Measurements from ENCODE around the gene SMARCE1.
A peak's percentile ranks its signal among the peaks of the same experiment; 100 is the strongest.

SMARCE1 gene

GRCh38 chr17:40611840-40612474 lies 35.7 kb downstream of the SMARCE1 start:
- no peak overlapping the region for H3K4me3 Mint-ChIP-seq
- H3K4me1 Mint-ChIP-seq (ENCODE audit: low read depth), result peaks cover 25% of the 10 kb centered on the region
- intact Hi-C loops (cut with micrococcal nuclease), result no loop called here
- H3K27ac Mint-ChIP-seq, result no peak overlapping the region
- H3K36me3 Mint-ChIP-seq (ENCODE audit: low read depth), result no peaks in the 10 kb centered on the region
- H3K9me3 Mint-ChIP-seq, result no peaks in the 10 kb centered on the region
- peaks cover 30% of the 10 kb centered on the region for H3K27me3 Mint-ChIP-seq

DNA sequence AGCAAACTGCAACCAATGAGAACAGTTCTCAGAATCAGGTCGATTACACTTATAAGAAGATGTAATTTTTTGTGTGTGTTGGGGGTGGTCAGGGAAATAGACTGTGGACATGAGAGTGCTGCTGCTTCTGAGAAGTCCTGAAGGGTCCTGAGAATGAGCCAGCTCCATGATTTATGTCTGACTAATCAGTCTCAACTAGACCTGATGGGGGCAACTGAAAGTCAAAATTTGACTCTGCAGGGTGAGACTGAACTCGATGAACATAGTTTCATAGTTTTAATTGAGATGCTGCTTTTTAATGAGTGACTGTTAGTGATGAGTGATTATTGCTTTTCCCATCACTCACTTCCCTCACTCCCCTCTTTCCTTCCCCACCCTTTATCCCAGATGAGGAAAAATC lies 37.3 kb downstream of the SMARCE1 start:
- no peak overlapping the region for H3K27ac Mint-ChIP-seq
- peaks cover 9% of the 10 kb centered on the region for H3K4me1 Mint-ChIP-seq (ENCODE audit: low read depth)
- H3K9me3 Mint-ChIP-seq, result no peaks in the 10 kb centered on the region
- peaks cover 26% of the 10 kb centered on the region for H3K27me3 Mint-ChIP-seq
- no peak overlapping the region for H3K4me3 Mint-ChIP-seq
- no peaks in the 10 kb centered on the region for H3K36me3 Mint-ChIP-seq (ENCODE audit: low read depth)
- intact Hi-C loops (cut with micrococcal nuclease), result no loop called here

GRCh38 chr17:40608061-40608581 lies 39.5 kb downstream of the SMARCE1 start:
- H3K27me3 Mint-ChIP-seq, result peaks cover 18% of the 10 kb centered on the region
- no peak overlapping the region for H3K27ac Mint-ChIP-seq
- H3K9me3 Mint-ChIP-seq, result no peaks in the 10 kb centered on the region
- H3K4me3 Mint-ChIP-seq, result no peak overlapping the region
- intact Hi-C loops (cut with micrococcal nuclease), result no loop called here
- no peaks in the 10 kb centered on the region for H3K36me3 Mint-ChIP-seq (ENCODE audit: low read depth)
- no peaks in the 10 kb centered on the region for H3K4me1 Mint-ChIP-seq (ENCODE audit: low read depth)

DNA sequence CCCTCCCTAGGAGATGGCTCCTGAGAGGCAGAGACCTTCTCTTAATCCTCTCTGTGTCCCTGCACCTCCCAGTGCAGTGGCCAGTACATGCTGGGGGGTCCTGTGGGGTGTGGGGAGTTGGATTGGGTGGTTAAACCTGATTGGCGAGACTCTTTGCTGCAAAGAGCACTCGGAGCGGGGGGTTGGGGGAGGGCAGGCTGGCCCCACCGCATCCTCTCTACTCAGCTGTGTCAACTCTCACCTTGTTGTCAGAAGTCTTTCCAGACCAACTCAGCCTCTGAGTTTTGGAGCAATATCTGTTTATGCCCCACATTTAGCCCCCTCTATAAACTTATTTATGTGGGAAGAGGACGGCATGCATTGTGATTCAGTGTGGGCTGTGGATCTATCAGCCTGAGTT lies 40.0 kb downstream of the SMARCE1 start:
- no peak overlapping the region for H3K27ac Mint-ChIP-seq
- H3K4me3 Mint-ChIP-seq, result no peak overlapping the region
- no peaks in the 10 kb centered on the region for H3K36me3 Mint-ChIP-seq (ENCODE audit: low read depth)
- no peaks in the 10 kb centered on the region for H3K9me3 Mint-ChIP-seq
- peaks cover 17% of the 10 kb centered on the region for H3K27me3 Mint-ChIP-seq
- intact Hi-C loops (cut with micrococcal nuclease), result no loop called here
- no peaks in the 10 kb centered on the region for H3K4me1 Mint-ChIP-seq (ENCODE audit: low read depth)

DNA sequence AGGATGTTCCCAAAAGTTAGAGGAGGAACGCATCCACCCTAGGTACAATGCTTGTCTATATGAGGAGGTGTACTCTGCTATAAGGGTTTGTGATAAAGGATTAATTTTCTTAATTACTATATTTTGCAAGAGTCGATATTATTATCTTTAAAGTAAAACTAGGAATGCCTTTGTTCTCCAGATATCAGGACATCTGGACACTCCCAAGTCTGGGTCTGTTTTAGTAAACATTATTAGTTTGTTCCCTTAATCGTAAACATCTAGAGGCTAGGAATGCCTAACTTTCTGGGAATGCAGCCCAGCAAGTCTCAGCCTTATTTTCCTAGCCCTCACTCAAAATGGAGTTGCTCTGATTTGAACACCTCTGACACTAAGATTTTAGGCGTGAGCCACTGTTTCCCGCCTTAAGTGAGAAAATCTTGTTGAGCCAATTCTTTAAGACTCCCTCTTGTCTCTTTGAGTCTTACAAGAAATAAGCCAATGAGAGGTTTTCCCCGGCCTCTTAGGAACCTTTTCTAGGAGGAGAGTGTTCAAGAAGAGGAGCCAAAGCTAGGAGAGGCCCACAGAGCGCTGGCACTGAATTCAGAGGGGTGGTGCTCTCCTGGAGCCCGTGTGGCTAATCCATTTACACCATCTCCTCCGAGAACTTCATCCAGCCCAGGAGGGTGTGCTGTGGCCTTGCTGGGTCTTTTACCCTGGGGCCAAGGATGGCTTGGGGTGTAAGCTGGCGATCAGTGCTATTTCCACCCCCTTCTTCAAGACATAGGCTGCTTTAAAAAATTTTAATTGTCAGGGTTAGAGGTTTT lies 40.9 kb downstream of the SMARCE1 start:
- Mint-ChIP-seq H3K36me3 (ENCODE audit: low read depth) (no peaks in the 10 kb centered on the region), H3K27ac (no peak overlapping the region), H3K9me3 (no peaks in the 10 kb centered on the region), H3K4me1 (ENCODE audit: low read depth) (no peaks in the 10 kb centered on the region), H3K27me3 (peaks cover 14% of the 10 kb centered on the region), H3K4me3 (no peak overlapping the region)
- intact Hi-C loops (cut with micrococcal nuclease), result no loop called here

- Mint-ChIP-seq H3K9me3 (no peaks in the 10 kb centered on the region), H3K4me3 (no peak overlapping the region), H3K36me3 (ENCODE audit: low read depth) (no peaks in the 10 kb centered on the region), H3K27ac (no peak overlapping the region), H3K27me3 (peaks cover 11% of the 10 kb centered on the region), H3K4me1 (ENCODE audit: low read depth) (no peaks in the 10 kb centered on the region)
- intact Hi-C loops (cut with micrococcal nuclease), result no loop called here
Observed at GRCh38 chr17:40605306-40605705, 42.3 kb downstream of the SMARCE1 start.

- Mint-ChIP-seq H3K9me3 (no peaks in the 10 kb centered on the region), H3K4me1 (ENCODE audit: low read depth) (no peaks in the 10 kb centered on the region), H3K27me3 (peaks cover 13% of the 10 kb centered on the region), H3K4me3 (no peak overlapping the region), H3K36me3 (ENCODE audit: low read depth) (no peaks in the 10 kb centered on the region), H3K27ac (no peak overlapping the region)
- intact Hi-C loops (cut with micrococcal nuclease), result no loop called here
Observed at GRCh38 chr17:40604327-40605080, 43.1 kb downstream of the SMARCE1 start.

GRCh38 chr17:40602445-40603443 lies 44.9 kb downstream of the SMARCE1 start:
- H3K27me3 Mint-ChIP-seq, result peaks cover 10% of the 10 kb centered on the region
- H3K4me3 Mint-ChIP-seq, result no peak overlapping the region
- peaks cover 12% of the 10 kb centered on the region for H3K4me1 Mint-ChIP-seq (ENCODE audit: low read depth)
- H3K36me3 Mint-ChIP-seq (ENCODE audit: low read depth), result no peaks in the 10 kb centered on the region
- no peaks in the 10 kb centered on the region for H3K9me3 Mint-ChIP-seq
- no peak overlapping the region for H3K27ac Mint-ChIP-seq
- intact Hi-C loops (cut with micrococcal nuclease), result no loop called here

DNA sequence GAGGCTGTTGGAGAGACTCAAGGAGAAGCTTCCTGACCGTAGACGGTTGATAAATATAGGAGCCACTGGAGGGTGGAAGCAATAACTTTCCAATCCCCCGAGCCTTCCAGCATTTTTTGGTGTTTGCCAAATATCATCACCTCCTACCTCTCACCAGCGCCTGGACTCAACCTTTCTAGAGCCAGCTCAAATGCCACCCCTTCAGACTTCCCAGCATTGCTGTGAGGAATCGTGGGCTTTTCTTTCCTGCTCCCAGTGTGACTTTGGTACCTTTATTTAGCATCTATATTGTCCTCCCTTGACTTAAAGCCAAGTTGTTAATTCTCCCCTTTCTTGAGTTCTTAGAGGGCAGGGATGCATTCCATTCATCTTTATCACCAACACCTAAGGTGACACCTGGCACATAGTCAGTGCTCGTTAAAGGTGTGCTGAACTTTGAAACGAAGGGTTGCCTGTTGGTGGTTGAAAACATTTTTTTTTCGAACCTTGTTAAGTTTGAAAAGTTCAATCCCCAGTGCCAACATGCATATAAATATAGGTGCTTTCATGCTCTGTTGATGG lies 47.1 kb downstream of the SMARCE1 start:
- intact Hi-C loops (cut with micrococcal nuclease), result no loop called here
- Mint-ChIP-seq H3K4me3 (no peak overlapping the region), H3K9me3 (no peaks in the 10 kb centered on the region), H3K36me3 (ENCODE audit: low read depth) (no peaks in the 10 kb centered on the region), H3K27ac (no peak overlapping the region), H3K27me3 (peaks cover 7% of the 10 kb centered on the region), H3K4me1 (ENCODE audit: low read depth) (peaks cover 12% of the 10 kb centered on the region)

DNA sequence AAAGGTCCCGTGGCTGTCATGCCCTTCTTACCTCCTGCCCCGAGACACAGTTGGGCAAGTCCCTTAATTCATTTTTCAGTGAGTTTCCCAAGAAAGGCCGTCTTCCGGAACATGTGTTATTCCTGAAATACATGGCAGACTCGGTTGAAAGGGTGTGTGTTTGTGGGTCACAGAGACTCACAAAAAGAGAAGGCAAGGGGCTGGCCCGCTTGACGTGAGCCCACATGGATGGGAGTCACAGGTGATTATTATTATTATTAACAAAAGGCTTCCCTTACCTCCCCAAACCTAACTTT lies 48.2 kb downstream of the SMARCE1 start:
- Mint-ChIP-seq H3K27me3 (peaks cover 7% of the 10 kb centered on the region), H3K36me3 (ENCODE audit: low read depth) (no peaks in the 10 kb centered on the region), H3K4me3 (no peak overlapping the region), H3K9me3 (no peaks in the 10 kb centered on the region), H3K27ac (peak overlapping the region; percentile 4), H3K4me1 (ENCODE audit: low read depth) (peaks cover 12% of the 10 kb centered on the region)
- intact Hi-C loops (cut with micrococcal nuclease), result no loop called here

GRCh38 chr17:40598619-40599467 lies 48.8 kb downstream of the SMARCE1 start:
- intact Hi-C loops (cut with micrococcal nuclease), result no loop called here
- Mint-ChIP-seq H3K27ac (peak overlapping the region; percentile 71), H3K4me3 (peak overlapping the region; percentile 34), H3K27me3 (peaks cover 7% of the 10 kb centered on the region), H3K36me3 (ENCODE audit: low read depth) (no peaks in the 10 kb centered on the region), H3K4me1 (ENCODE audit: low read depth) (peaks cover 12% of the 10 kb centered on the region), H3K9me3 (no peaks in the 10 kb centered on the region)

DNA sequence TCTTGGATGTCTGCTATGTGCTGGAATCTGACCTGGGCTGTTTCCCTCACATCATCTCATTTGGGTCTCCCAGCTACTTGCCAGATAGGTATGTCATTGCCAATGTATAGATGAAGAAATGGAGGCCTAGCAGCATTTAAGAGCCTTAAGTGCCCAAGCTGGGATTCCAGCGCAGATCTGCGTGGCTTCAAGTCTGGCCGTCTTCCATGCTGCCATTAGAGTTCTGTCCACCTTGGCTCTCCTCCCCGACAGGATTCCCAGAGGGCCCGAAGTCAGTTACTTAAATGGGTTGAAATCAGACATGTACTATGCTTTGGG lies 49.4 kb downstream of the SMARCE1 start:
- H3K36me3 Mint-ChIP-seq (ENCODE audit: low read depth), result no peaks in the 10 kb centered on the region
- peak overlapping the region; percentile 71 for H3K27ac Mint-ChIP-seq
- H3K9me3 Mint-ChIP-seq, result no peaks in the 10 kb centered on the region
- H3K4me3 Mint-ChIP-seq, result peak overlapping the region; percentile 34
- peaks cover 12% of the 10 kb centered on the region for H3K4me1 Mint-ChIP-seq (ENCODE audit: low read depth)
- intact Hi-C loops (cut with micrococcal nuclease), result no loop called here
- H3K27me3 Mint-ChIP-seq, result peaks cover 7% of the 10 kb centered on the region

All from dendritic cell treated with granulocyte-macrophage colony-stimulating factor and Interleukin-4, amounts not matched to agents 40 ng/mL and 50 ng/mL, for 4 days (primary cell).